ENCODE measurements around the gene DIPK2B. TPM values are rescaled to one million over a fixed set of nuclear protein-coding genes. Genes with fewer than 3 reads are reported as not detected.

DIPK2B gene
- total and polyA plus RNA-seq, 10 of the 15 experiments (the other 5 are each of a cell fraction or from before 2014, with no cell fraction given), result not detected

- no peak overlapping the region for H3K27ac ChIP-seq (ENCODE audit: control insufficient read depth, insufficient read depth)
- no peaks in the 10 kb centered on the region; the same call in 2 of the 3 replicates for H3K9me3 ChIP-seq (replicated peaks; ENCODE audit: control insufficient read depth, insufficient read depth, low read length)
- no peak for ATAC-seq
- DNase-seq (ENCODE audit: low read depth, low spot score), result no peak
- no TSS peak for BruUV-seq (replicated peaks)
- no peaks in the 10 kb centered on the region for H3K36me3 ChIP-seq (ENCODE audit: control insufficient read depth in 2 of 2, insufficient read depth in 2 of 2, low read length in 1 of 2)
- intact Hi-C loops (cut with micrococcal nuclease; ENCODE audit: unreplicated experiment), result no loop called here
- no peak overlapping the region for H2AFZ ChIP-seq (ENCODE audit: control insufficient read depth, low read depth, low read length)
- no peak for FAIRE-seq
- no peak overlapping the region for H3K4me3 ChIP-seq
- no peaks in the 10 kb centered on the region for H4K20me1 ChIP-seq (ENCODE audit: control insufficient read depth, insufficient read depth)
- WGBS (ENCODE audit: insufficient coverage, insufficient replicate concordance, low lambda C conversion rate, missing lambda C conversion rate), result 81% methylated on average over 19 of the region's 22 CpGs
- no peak overlapping the region for H3K4me2 ChIP-seq (ENCODE audit: control insufficient read depth, insufficient read depth)
- ChIA-PET SMC1A (ENCODE audit: uncharacterized antibody, unreplicated experiment) (no interaction called here), CTCF (no interaction called here), RAD21 (ENCODE audit: unreplicated experiment) (no interaction called here), POLR2A (no interaction called here)
- no peak overlapping the region for H3K9ac ChIP-seq (ENCODE audit: control insufficient read depth, insufficient read depth, low read length)
- H3K27me3 ChIP-seq (replicated peaks in 1 of 2; ENCODE audit: control insufficient read depth in 2 of 2, insufficient read depth in 2 of 2, low read length in 1 of 2), result no peaks in the 10 kb centered on the region; a peak in 1 of 4 replicates
- no peaks in the 10 kb centered on the region for H3K79me2 ChIP-seq (ENCODE audit: control insufficient read depth, insufficient read depth, low read length)
- in situ Hi-C loops (cut with MboI), result no loop called here
- H3K4me1 ChIP-seq (ENCODE audit: control insufficient read depth, insufficient read depth, low read length), result no peaks in the 10 kb centered on the region
- no peak for TF ChIP-seq CTCF (IDR thresholded peaks at IDR 0.05 in 2 of 3, conservative IDR thresholded peaks at IDR 0.05 in 1 of 3; ENCODE audit: control insufficient read depth in 2 of 3, extremely low read depth in 1 of 3, insufficient read depth in 1 of 3, low read depth in 3 of 3, low read length in 3 of 3)
- no peak for TF ChIP-seq ZNF24 (IDR thresholded peaks at IDR 0.05)
- TF ChIP-seq PAX8 (IDR thresholded peaks at IDR 0.05), result no peak
- TF ChIP-seq POLR2A (IDR thresholded peaks at IDR 0.05; ENCODE audit: low read depth, low read length), result no peak
- TF ChIP-seq BCL11A (IDR thresholded peaks at IDR 0.05; ENCODE audit: low read depth, low read length), result no peak
- TF ChIP-seq ZBTB4 (CRISPR knock-in tag; IDR thresholded peaks at IDR 0.05), result no peak
- TF ChIP-seq PRDM15 (CRISPR knock-in tag; IDR thresholded peaks at IDR 0.05), result no peak
- TF ChIP-seq YBX1 (IDR thresholded peaks at IDR 0.05), result no peak
- TF ChIP-seq MEF2A (IDR thresholded peaks at IDR 0.05; ENCODE audit: insufficient read depth, low read depth, low read length), result no peak
- TF ChIP-seq SPI1 (IDR thresholded peaks at IDR 0.05; ENCODE audit: borderline replicate concordance, insufficient read depth, low read depth, low read length), result no peak
- no peak for TF ChIP-seq ZNF207 (IDR thresholded peaks at IDR 0.05; ENCODE audit: borderline replicate concordance)
- no peak for TF ChIP-seq PAX5 (IDR thresholded peaks at IDR 0.05; ENCODE audit: borderline replicate concordance, low read depth, low read length)
- TF ChIP-seq FOXK2 (IDR thresholded peaks at IDR 0.05), result no peak
- no peak for TF ChIP-seq ASH2L (IDR thresholded peaks at IDR 0.05; ENCODE audit: borderline replicate concordance, low read depth)
Observed at GRCh38 chrX:45157647-45158046, 43.0 kb downstream of the DIPK2B start.

All from GM12878 (cell line).